CD4-positive, alpha-beta T cell treated with Interleukin-17A for 1 hour (primary cell): ENCODE results near the gene IL12RB2.

Experiments
- DNase-seq: peaks from one replicate; pipeline ENCODE4 v3.0.0-alpha.2; 2020

The IL12RB2 gene

GRCh38 chr1:67348586-67349252 is 41.0 kb downstream of the IL12RB2 start:
- DNase-seq, result no peak

GRCh38 chr1:67350783-67351182 is 43.1 kb downstream of the IL12RB2 start:
- no peak for DNase-seq

GRCh38 chr1:67352211-67352610 is 44.5 kb downstream of the IL12RB2 start:
- DNase-seq, result no peak

- DNase-seq, result no peak
Observed at GRCh38 chr1:67355745-67356424, 48.2 kb downstream of the IL12RB2 start.

- no peak for DNase-seq
Observed at GRCh38 chr1:67359592-67359991, 51.9 kb downstream of the IL12RB2 start.

GRCh38 chr1:67361641-67362040 is 54.0 kb downstream of the IL12RB2 start:
- DNase-seq, result no peak

GRCh38 chr1:67367370-67368045 is 59.8 kb downstream of the IL12RB2 start:
- no peak for DNase-seq

GRCh38 chr1:67368046-67368514 is 60.4 kb downstream of the IL12RB2 start:
- DNase-seq, result no peak

GRCh38 chr1:67371043-67371442 is 63.4 kb downstream of the IL12RB2 start:
- no peak for DNase-seq

GRCh38 chr1:67371681-67372080 is 64.0 kb downstream of the IL12RB2 start:
- no peak for DNase-seq

GRCh38 chr1:67372136-67372535 is 64.5 kb downstream of the IL12RB2 start:
- DNase-seq, result no peak

- DNase-seq, result no peak
Observed at GRCh38 chr1:67372898-67373297, 65.2 kb downstream of the IL12RB2 start.

- no peak for DNase-seq
Observed at GRCh38 chr1:67376381-67376780, 68.7 kb downstream of the IL12RB2 start.

- no peak for DNase-seq
Observed at GRCh38 chr1:67377253-67377652, 69.6 kb downstream of the IL12RB2 start.

GRCh38 chr1:67381154-67381553 is 73.5 kb downstream of the IL12RB2 start:
- no peak for DNase-seq

- no peak for DNase-seq
Observed at GRCh38 chr1:67382292-67382691, 74.6 kb downstream of the IL12RB2 start.

- DNase-seq, result no peak
Observed at GRCh38 chr1:67383999-67384638, 76.4 kb downstream of the IL12RB2 start.

GRCh38 chr1:67390041-67390887 is 82.6 kb downstream of the IL12RB2 start:
- no peak for DNase-seq

- no peak for DNase-seq
Observed at GRCh38 chr1:67393240-67393639, 85.6 kb downstream of the IL12RB2 start.

GRCh38 chr1:67393737-67394136 is 86.1 kb downstream of the IL12RB2 start:
- no peak for DNase-seq

- DNase-seq, result no peak
Observed at GRCh38 chr1:67394548-67394947, 86.9 kb downstream of the IL12RB2 start.

- DNase-seq, result no peak
Observed at GRCh38 chr1:67399199-67399993, 91.7 kb downstream of the IL12RB2 start.
